Mammary epithelial cell (primary cell): Measurements from ENCODE around the gene GFPT1.

Experiments
- EZH2 ChIP-seq: IDR thresholded peaks from 2 replicates; pipeline ENCODE4 v1.6.1; 2012; ENCODE audit warnings: low read length, inconsistent platforms, borderline replicate concordance
- TF ChIP-seq, protein P1 (sequence below), 2 donors: IDR thresholded peaks in 1 of 2; conservative IDR thresholded peaks in 1 of 2; 2 replicates each; pipeline ENCODE4 v1.5.1; 2011 to 2012; ENCODE audit warnings: inconsistent platforms in 2 of 2, low read length in 2 of 2, mild to moderate bottlenecking in 2 of 2, control low read depth in 1 of 2, low read depth in 1 of 2; ENCODE audit not compliant: insufficient read depth in 1 of 2; ENCODE audit errors: extremely low read depth in 1 of 2

DNA sequence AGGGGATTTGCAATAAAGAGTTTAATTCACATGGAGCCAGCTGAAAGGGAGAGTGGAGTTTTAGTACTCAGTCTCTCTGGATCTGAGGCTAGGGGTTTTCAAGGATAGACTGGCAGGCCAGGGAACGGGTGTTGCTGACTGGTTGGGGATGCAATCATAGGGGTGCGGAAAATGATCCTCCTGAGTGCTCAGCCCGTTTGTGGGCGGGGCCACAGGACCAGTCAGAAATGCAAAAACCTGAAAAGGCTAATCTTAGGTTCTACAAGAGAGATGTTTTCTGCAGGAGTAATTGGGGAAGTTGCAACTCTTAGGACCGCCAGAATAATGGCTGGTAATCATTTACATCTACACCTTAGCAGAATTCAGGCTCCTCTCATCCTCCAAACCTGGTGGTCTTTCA lies 47.7 kb upstream of the GFPT1 start:
- TF ChIP-seq, protein P1, sequence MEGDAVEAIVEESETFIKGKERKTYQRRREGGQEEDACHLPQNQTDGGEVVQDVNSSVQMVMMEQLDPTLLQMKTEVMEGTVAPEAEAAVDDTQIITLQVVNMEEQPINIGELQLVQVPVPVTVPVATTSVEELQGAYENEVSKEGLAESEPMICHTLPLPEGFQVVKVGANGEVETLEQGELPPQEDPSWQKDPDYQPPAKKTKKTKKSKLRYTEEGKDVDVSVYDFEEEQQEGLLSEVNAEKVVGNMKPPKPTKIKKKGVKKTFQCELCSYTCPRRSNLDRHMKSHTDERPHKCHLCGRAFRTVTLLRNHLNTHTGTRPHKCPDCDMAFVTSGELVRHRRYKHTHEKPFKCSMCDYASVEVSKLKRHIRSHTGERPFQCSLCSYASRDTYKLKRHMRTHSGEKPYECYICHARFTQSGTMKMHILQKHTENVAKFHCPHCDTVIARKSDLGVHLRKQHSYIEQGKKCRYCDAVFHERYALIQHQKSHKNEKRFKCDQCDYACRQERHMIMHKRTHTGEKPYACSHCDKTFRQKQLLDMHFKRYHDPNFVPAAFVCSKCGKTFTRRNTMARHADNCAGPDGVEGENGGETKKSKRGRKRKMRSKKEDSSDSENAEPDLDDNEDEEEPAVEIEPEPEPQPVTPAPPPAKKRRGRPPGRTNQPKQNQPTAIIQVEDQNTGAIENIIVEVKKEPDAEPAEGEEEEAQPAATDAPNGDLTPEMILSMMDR (conservative IDR thresholded peaks at IDR 0.05 in 1 of 2, IDR thresholded peaks at IDR 0.05 in 1 of 2; ENCODE audit: extremely low read depth in 1 of 2, insufficient read depth in 1 of 2, low read depth in 1 of 2, low read length in 2 of 2): no peak
- no peak for TF ChIP-seq EZH2
